Chondrocyte (in vitro differentiated cells): ENCODE results near the gene GMCL1. TPM values are rescaled to one million over a fixed set of nuclear protein-coding genes. Genes with fewer than 3 reads are reported as not detected.

ENCODE experiments used
- DNase-seq: peaks from one replicate; pipeline ENCODE4 v3.0.0; 2021; ENCODE audit warnings: mixed read lengths, low spot score
- H3K27ac Mint-ChIP-seq: one replicate; pipeline ENCODE4 v1.8.0; 2021; ENCODE audit warnings: mild to moderate bottlenecking, moderate library complexity, mixed read lengths; ENCODE audit not compliant: unreplicated experiment
- H3K27me3 Mint-ChIP-seq: 2 replicates; pipeline ENCODE4 v1.8.0; 2021; ENCODE audit warnings: low read depth, mixed read lengths
- H3K36me3 Mint-ChIP-seq: 2 replicates; pipeline ENCODE4 v1.8.0; 2021; ENCODE audit warnings: low read depth, mixed read lengths
- H3K4me1 Mint-ChIP-seq: 2 replicates; pipeline ENCODE4 v1.8.0; 2021; ENCODE audit warnings: low read depth, mild to moderate bottlenecking, mixed read lengths
- H3K4me3 Mint-ChIP-seq: one replicate; pipeline ENCODE4 v1.8.0; 2021; ENCODE audit warnings: mild to moderate bottlenecking, moderate library complexity, mixed read lengths; ENCODE audit not compliant: unreplicated experiment
- H3K9me3 Mint-ChIP-seq: 2 replicates; pipeline ENCODE4 v1.8.0; 2021; ENCODE audit warnings: low read depth, mixed read lengths
- CTCF ChIP-seq: fragments of 200-600 bp; sonication (generic); IDR thresholded peaks from 2 replicates; pipeline ENCODE4 v1.5.0; 2021; ENCODE audit warnings: antibody characterized with exemption, mild to moderate bottlenecking, moderate library complexity
- total RNA-seq: library from RNA; stranded (reverse); gene quantifications from 3 replicates; pipeline ENCODE4 v1.2.1, GENCODE V29; 2021

The GMCL1 gene
- total RNA-seq, 1 donor from 2014 or later, result 13.6 TPM

- Mint-ChIP-seq H3K4me1 (peaks cover 34% of the 10 kb centered on the region), H3K27ac (peak overlapping the region; percentile 98), H3K36me3 (peaks cover 9% of the 10 kb centered on the region), H3K9me3 (no peaks in the 10 kb centered on the region), H3K27me3 (no peaks in the 10 kb centered on the region), H3K4me3 (no peak overlapping the region)
- no peak for DNase-seq
- no peak for TF ChIP-seq CTCF
Measured at GRCh38 chr2:69791045-69791444, 38.4 kb upstream of the GMCL1 start.

- H3K4me1 Mint-ChIP-seq, result peaks cover 37% of the 10 kb centered on the region
- no peaks in the 10 kb centered on the region for H3K27me3 Mint-ChIP-seq
- no peak for TF ChIP-seq CTCF
- H3K27ac Mint-ChIP-seq, result no peak overlapping the region
- no peak overlapping the region for H3K4me3 Mint-ChIP-seq
- no peaks in the 10 kb centered on the region for H3K9me3 Mint-ChIP-seq
- DNase-seq, result no peak
- peaks cover 3% of the 10 kb centered on the region for H3K36me3 Mint-ChIP-seq
Measured at GRCh38 chr2:69796174-69796573, 33.3 kb upstream of the GMCL1 start.

GRCh38 chr2:69797235-69797634 is 32.2 kb upstream of the GMCL1 start:
- H3K36me3 Mint-ChIP-seq, result peaks cover 5% of the 10 kb centered on the region
- DNase-seq, result no peak
- no peak overlapping the region for H3K27ac Mint-ChIP-seq
- no peak for TF ChIP-seq CTCF
- no peaks in the 10 kb centered on the region for H3K9me3 Mint-ChIP-seq
- H3K4me1 Mint-ChIP-seq, result peaks cover 31% of the 10 kb centered on the region
- no peaks in the 10 kb centered on the region for H3K27me3 Mint-ChIP-seq
- H3K4me3 Mint-ChIP-seq, result no peak overlapping the region

GRCh38 chr2:69797836-69798289 is 31.6 kb upstream of the GMCL1 start:
- peak overlapping the region; percentile 85 for H3K27ac Mint-ChIP-seq
- no peak for DNase-seq
- H3K36me3 Mint-ChIP-seq, result peaks cover 5% of the 10 kb centered on the region
- H3K27me3 Mint-ChIP-seq, result no peaks in the 10 kb centered on the region
- H3K4me3 Mint-ChIP-seq, result no peak overlapping the region
- TF ChIP-seq CTCF, result no peak
- no peaks in the 10 kb centered on the region for H3K9me3 Mint-ChIP-seq
- H3K4me1 Mint-ChIP-seq, result peaks cover 31% of the 10 kb centered on the region

- no peak for DNase-seq
- no peak for TF ChIP-seq CTCF
- Mint-ChIP-seq H3K4me3 (peak overlapping the region; percentile 34), H3K9me3 (no peaks in the 10 kb centered on the region), H3K36me3 (peaks cover 7% of the 10 kb centered on the region), H3K27me3 (no peaks in the 10 kb centered on the region), H3K4me1 (peaks cover 31% of the 10 kb centered on the region), H3K27ac (peak overlapping the region; percentile 85)
Measured at GRCh38 chr2:69798290-69798908, 31.1 kb upstream of the GMCL1 start.
